NCI-H2029 treated with DMSO at 0.1 percent for 48 hours (cell line): ENCODE measurements around the gene OXSR1.

ENCODE experiments used
- DNase-seq: peaks from one replicate; lab custom pipeline; 2025; lab: John Stamatoyannopoulos, UW

The OXSR1 gene

DNA sequence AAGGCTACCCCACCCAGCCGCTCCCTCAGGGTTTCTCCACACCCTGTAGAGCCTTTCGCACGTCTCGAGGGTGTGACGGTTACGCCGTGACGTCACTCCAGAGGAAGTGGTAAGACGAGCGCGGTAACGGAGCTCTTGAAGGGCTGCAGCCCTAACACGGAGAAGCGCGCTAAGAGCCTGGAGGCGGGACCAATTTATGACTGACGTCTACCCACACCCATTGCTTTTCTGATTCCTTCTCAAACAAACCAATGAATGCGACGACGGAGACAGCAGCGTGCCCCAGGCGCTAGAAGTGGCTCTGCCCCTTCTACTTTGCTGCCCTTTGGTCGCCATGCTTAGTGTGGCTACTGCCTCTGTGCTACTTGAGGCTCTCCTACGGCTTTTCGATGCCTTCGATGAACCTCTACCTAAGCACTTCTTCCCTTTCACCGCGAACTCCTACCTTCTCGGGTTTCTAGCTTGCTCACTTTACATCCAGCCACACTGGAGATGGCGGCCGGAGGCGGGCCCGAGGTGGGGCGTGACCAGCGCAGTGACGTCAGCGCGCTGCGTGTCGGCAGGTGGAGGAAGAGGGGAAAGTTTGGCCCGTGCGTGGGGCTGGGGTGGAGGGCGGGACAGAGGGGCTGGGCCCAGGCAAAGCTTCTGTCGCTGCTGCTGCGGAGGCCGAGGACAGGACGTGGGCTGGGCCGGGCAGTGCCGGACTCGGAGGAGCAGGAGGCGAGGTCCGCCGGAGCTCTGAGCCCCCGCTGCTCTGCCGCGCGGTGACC, at the start of gene OXSR1:
OXSR1 (plus strand) TSS at position 586 of the 770 bp plus-strand sequence. CDS start 340 bp downstream, outside the sequence.
- DNase-seq, result peak; percentile 99

DNA sequence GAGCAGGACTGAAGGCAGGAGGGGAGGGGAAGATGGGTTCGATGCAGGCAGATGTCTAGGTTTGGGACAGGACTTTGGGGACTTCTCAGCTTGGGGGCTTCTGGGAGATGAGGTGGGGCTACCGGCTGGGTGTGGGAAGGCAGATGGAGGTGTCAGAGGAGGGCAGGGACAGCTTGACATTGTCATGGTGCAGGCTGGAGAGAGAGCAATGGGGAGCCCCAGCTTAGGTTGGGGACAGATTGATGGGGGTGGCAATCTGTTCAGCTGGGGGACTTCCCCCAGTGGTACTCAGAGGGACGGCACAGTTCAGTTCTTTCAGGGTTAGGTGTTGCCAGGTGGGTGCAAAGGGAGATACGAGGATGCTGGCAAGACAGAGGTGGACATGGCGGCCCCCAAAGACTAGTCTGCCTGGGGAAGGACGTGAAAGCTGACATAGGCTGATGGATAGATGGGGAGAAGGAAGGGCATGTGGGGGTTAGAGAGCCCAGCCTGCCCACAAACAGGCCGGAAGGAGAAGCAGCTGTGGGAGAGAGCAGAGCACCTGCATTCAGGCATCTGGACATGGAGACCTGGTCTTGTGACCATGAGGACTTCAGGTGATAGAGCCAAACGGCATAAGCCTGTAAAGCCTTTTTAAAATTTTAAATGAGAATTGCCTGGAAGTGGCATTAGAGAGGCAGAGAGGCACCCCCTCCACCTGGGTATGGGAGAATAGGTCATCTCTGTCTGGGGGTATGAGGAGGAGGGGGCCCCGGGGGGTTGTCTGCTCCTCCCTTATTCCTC, 49.5 kb upstream of the OXSR1 start:
- no peak for DNase-seq

DNA sequence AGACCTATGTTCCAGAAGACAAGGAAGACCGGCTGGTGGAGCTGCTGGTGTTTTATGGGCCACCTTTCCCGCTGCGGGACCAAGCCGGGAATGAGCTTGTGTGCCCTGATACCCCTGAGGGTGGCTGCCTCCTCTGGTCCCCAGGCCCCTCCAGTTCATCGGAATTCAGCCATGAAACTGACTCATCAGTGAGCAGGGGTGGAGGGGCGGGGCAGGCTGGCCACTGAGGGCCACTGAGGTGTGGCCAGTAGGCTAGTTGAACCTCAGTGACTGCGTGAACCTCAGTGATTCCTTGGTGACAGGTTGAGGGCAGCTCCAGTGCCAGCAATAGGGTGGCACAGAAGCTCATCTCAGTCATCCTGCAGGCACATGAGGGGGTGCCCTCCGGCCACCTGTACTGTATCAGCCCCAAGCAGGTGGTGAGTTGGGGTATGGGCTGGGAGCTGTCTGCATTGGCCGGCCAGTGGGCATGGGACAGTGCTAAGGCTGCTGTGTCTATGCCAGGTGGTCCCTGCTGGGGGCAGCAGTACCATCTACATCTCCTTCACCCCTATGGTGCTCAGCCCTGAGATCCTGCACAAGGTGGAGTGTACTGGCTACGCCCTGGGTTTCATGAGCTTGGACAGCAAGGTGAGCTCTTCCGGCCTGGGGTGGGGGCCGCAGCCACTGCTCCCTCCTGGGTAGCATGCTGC, 48.7 kb upstream of the OXSR1 start:
- no peak for DNase-seq

DNA sequence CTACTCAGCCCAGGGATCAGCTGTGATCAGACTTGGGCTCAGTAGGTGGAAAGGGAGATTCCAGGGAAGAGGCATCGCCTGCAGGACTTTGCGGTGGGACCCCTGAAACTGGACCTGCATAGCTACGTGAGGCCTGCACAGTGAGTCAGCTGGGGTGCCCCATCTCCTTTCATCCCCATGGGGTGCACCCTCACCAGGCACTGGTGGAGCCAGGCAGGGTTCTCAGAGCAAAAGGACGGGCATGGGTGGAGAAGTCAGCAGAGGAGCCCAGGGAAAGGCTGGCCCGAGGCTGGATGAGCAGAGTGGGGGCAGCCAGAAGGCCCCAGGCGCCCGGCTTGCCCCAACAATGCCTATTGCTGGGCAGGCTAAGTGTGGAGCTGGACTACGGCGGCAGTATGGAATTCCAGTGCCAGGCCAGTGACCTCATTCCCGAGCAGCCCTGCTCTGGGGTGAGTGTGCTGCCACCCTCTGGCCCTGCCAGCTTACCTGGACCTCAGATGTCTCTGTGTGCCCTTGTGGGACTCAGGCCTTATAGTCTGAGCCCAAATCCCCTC, 48.1 kb upstream of the OXSR1 start:
- no peak for DNase-seq

DNA sequence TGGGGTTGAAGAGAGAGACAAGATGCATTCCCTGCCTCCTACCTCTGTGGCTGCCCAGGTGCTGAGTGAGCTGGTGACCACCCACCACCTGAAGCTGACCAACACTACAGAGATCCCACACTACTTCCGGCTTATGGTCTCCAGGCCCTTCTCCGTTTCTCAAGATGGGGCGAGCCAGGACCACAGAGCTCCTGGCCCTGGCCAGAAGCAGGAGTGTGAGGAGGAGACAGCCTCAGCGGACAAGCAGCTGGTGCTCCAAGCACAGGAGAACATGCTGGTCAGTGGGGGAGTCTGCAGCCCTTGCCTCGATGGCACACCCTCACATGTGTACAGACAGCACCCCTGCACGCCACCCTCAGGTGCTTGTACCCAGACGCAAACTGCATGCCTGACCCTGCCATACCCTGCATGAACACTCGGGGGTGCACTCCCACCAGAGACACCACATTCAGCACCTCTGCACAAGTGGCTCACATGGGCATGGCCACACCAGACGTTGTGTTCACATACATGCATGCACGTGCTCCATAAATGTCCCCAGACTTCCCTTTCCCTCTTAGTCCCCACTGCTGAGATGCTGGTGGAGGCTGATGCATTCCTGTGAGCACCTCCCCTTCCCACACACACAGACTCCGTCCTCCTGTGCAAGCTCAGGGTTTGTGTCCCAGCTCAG, 47.5 kb upstream of the OXSR1 start:
- peak; percentile 12 for DNase-seq

DNA sequence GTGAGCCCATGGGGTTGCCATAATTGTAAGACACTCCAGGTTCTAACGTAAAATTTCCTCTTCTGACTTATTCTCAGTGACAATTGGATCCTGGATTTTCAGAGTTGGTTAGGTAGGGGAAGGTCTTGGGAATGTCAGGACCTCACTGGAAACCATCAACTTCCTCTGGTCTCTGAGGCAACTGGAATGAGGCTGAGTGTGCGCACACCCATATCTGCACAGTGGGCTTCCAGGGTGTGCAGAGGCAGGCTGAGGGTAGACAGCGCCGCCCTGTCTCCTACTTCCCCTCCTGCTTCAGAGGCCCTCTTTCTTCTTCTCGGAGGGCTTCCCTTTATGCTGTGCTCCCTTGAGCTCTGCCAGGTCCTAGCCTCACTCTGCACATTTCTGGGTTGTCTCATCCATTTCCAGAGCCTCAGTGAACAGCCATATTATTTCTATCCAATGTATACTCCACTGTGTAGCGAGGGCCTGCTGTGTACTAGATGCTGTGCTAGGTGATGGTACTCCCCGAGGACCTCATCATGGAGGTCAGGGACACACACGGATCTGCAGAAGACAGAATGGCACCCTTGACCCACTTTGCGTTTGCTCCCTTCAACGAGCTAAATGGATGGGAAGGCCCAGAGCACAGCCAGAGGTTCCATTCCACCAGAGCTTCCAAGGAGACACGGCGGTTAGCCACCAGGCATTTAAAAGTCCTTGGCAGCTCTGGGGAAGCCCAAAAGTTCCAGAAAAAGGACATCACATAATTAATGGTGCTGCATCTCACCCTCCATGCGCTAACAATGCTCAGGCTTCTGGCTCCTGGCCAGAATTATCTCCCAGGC, 46.7 kb upstream of the OXSR1 start:
- no peak for DNase-seq

DNA sequence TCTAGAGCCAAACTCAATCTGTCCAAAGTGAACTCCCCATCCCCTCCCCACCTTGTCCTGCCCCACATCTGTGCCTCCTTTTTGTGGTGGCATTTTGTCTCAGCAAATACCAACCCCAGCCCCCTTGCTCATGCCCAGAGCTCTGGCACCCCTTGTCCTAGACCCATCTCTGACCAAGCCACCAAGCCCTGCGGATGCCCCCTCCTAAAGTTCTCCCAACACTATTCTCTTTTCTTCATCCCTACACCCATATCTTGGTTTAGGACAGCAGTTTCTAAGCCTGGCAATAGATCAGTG, 46.1 kb upstream of the OXSR1 start:
- no peak for DNase-seq

DNA sequence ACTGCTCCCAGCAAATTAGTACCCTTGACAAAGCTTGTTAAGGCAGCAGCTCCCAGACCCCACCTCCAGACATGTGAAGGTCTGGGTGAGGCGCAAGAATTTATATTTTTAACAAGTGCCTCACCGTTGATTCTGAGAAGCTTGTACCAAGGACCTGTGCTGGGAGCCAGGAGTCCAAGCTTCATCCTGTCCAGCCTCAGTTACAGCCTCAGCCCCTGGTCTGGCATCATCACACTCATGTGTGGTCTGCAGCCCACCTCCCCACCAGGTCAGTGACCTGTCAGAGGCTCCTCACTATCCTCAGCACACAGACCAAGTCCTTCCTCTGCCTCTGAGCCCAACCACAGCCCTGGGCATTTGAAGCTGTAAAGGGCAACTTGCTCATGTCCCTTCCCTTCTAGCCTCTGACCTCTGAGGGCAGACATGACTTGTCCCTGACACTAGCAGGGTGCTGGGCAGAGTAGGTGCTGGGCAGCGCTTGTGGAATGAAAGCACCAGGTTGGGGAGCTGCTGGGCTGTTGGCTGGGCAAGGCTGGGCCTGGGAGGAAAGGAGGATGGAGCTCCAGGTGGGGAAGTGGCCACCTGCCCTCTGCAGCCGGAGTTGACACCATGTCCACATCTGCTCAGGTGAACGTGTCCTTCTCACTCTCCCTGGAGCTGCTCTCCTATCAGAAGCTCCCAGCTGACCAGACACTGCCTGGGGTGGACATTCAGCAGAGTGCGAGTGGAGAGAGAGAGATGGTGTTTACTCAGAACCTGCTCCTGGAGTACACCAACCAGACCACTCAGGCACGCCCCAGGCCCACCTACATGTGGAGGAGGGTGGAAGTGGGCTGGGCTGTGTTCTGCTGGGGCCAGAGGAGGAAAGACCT, 45.3 kb upstream of the OXSR1 start:
- no peak for DNase-seq

DNA sequence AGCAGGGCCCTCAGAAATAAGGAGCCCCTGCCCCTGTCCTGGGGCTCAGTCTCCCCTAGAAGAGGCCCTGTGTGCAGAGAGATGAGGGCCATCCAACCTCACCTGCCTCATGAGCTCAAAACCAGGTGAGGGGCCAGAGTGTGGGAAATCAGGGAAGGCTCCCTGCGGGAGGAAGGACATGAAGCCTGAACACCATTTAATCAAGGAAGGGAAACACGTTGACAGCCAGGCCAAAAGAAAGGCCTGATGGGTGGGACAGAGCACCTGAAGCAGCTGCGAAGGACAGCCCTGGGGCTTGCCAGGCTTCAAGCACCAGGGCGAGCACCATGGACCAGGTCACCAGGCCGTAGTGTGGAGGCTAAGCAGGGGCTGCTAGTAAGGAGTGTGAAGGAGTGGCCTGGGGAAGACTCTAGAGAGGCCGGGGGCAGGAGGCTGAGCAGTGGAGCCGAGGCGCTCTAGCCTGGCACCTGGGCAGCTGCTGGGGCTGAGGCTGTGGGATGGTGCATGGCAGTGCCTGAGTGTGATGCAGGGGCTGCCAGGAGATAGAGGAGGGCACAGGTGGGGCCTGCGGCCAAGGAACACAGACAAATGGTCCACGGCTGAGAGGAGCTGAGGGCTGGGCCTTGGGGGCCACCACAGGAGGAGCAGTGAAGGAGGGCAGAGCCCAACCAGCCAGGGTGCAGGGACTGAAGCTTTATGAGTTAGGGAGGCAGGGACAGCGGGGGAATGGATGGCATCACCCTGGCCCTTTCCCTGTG, 44.5 kb upstream of the OXSR1 start:
- no peak for DNase-seq

DNA sequence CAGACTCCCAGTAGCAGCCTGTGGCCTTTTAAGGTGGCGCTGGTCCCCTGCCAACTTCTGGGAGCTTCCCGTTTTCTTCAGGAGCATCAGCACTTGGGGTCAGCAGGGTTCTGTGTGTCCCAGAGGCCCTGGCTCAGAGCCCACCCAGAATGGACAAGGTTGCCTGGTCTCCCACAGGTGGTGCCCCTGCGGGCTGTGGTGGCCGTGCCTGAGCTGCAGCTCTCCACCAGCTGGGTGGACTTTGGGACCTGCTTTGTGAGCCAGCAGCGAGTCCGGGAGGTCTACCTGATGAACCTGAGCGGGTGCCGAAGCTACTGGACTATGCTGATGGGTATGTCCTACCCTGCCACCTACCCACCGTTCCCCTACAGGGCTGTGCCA, 43.9 kb upstream of the OXSR1 start:
- DNase-seq, result no peak

DNA sequence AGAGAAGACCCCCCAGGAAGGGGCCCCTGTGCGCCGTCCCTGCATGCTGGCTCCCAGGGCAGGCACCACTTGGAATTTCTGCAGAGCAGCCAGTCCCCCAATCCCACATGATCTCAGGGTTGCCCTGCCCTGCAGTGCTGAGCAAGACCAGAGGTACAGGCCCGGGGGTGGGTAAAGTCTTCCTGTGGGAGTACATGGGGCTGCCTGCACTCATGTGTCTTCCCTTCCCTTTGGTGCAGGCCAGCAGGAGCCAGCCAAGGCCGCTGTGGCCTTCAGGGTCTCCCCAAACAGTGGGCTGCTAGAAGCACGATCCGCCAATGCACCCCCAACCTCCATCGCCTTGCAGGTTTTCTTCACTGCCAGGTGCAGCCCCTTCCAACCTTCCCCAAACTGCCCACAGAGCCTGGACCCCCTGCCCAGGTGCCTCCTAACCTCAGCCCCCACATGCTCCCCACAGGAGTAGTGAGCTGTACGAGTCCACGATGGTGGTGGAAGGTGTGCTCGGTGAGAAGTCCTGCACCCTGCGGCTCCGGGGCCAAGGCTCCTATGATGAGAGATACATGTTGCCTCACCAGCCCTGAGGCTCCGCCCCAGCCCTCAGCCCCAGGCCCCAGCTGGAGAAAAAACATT, 43.4 kb upstream of the OXSR1 start:
- DNase-seq, result no peak

DNA sequence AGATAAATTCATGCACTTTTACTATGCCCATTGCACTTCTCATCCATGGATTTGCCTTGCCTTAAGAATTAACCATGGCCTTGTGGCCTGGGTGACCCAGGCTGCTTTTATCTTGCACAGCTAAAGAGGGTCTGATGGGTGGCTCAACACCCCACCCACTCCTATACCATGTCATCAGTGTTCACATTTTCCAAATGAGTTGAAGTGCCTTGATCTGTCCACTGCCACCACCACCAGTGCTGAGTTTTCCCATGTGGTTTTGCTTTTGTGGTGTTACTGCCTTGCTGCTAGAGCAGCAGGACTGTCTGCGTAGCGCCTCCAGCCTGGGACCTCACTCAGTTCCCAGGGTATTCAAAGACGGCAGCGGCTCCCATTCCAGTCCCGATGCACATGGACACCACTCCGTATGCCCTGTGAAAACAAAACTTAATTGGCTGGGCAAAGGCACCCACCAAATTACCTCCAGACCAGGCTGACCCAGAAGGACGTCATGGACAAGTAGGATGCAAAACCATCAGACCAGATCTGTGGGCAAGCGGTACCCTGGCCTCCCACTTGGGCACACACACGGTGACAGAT, 42.5 kb upstream of the OXSR1 start:
- DNase-seq, result no peak

DNA sequence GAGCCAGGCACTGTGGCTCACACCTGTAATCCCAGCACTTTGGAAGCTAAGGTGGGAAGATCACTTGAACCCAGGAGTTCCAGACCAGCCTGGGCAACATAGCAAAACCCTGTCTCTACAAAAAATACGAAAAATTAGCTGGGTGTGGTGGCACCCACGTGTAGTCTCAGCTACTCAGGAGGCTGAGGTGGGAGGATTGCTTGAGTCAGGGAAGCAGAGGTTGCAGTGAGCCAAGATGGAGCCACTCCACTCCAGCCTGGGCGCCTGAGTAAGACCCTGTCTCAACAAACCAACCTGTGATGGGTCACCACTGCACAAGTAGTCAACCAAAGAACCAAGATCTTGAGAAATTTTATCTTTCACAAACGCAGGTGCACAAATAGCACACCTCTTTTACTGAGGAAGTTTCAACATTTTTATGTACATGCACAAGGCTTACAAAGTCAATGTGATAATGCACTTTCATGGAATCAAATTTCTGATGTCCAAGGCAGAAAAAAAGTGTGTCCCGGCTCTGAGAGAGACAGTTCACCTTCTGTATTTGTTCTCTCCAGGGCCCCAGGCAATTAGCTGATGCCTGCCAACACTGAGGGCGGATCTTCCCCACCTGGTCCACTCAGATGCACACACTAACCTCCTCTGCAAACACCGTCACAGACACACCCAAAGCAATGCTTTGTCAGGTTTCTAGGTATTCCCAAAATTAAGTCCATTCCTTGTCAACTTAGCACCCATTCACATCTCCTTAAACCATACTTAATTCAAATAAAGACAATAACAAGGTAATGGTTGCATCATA, 40.8 kb upstream of the OXSR1 start:
- DNase-seq, result no peak

DNA sequence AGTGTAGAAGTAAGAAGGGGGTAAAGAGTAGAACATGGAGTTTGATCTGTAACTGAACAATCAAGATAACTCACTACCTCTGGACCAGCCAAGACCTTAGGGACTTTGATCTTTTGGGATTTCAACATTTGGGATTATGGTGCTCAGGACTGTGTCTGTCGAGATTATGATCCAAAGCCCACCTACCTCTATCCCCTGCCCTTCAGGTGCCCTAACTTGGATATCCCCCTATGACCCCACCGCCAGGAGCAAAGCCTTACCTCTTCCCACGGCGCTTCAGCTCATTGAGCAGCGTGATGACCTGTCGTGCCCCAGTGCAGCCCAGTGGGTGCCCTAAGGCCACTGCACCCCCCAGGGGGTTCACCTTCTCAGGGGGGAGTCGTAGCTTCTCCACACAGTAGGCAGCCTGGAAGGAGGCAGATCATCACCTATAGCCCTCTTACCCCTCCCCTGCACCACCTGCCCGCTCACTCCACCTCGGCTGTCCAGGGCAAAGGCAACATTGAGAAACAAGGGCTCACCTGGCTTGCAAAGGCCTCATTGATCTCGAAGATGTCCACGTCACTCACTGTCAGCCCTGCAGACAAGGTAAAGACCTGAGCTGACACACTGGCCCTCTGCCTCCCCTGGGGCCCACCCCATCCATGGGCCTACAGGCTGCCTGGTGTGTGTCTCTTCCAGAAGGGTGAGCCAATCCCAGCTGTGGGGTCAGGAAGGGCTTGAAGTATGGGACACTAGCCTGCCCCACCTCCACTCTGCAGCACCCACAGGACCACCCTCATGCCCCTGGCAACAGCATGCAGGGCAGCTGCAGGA, 39.8 kb upstream of the OXSR1 start:
- DNase-seq, result no peak

DNA sequence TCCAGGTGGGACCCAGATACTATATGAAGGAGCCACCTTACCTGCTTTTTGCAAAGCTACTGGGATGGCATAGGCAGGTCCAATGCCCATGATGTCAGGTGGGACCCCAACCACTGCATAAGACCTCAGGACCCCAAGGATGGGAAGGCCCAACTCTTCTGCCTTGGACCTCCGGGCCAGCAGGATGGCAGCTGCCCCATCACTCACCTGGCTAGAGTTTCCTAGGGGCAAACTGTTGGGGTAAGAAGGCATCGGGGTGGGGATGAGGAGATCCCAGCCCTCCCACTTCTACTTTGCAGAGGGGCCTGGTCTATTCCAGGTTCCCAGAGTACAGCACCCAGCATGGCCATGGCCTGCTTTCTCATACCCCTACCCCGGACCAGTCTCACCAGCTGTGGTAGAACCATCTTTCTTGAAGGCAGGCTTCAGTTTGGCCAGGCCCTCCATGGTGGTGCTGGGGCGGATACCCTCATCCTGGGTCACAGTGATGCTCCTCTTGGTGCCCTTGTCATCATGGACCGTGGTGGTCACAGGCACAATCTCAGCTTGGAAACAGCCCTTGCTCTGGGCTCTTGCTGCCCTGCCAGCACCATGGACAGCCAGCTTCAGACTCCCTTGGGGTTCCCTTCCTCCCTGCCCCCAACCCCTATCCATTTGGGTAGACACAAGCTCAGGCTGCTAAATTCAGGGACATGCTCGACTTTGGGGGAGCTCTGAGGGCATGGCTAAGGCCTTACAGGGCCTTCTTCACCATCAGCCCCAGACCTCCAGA, 39.0 kb upstream of the OXSR1 start:
- DNase-seq, result no peak

DNA sequence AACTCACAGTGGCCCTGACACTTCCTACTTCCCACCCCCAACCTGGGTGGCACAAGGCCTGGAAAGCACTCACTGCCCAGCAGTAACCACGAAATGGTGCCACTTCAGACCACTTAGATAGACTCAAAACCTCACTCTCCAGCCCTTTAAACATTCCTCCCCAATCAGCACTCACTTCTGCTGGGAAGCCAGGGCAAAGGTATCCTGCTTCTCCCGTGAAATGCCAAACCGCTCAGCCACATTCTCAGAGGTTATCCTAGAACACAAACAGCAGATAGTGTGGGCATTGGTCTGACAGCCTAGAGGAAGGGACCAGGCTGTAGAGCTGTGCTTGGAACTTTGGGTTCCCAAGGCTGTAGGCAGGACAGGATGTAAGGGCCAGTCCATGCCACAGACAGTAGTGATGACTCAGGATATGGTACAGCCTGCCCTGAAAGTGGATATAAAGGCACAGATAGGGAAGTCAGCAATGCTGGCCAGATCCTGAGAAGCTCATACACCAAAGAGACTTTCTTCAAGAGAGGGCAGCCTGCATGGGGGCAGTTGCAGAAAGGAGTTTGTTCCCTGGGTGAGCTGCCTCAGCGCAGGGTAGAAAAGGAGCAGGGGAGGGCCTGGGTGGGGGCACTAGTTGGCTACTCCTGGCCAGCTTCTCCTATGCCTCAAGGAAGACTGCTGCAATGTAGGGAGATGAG, 37.6 kb upstream of the OXSR1 start:
- DNase-seq, result no peak
